Raji (cell line): ENCODE measurements around the gene OVOL1.

Experiments used
- POLR2A ChIP-seq: IDR thresholded peaks from 2 replicates; pipeline ENCODE4 v1.6.1; 2011; ENCODE audit warnings: low read depth, low read length, control low read depth; ENCODE audit not compliant: insufficient read depth

Gene OVOL1

DNA sequence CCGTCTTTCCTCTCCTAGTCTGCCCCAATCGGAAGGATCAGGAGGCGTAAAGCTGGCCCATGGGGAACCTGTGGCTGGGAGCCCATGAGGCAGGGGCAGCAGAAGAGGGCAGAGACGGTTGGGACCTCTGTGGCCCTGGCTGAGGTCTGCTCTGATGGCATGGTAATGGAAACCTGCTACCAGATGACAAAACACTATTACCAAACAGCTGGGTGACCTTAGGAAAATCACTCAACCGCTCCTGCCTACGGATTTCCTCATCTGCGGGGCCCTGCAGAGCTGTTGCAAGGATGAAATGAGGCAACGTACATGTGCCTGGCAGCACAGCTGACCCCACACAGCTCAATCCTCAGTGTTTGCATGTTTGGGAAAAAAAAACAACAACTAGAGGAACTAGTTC is 10.7 kb upstream of the OVOL1 start:
- no peak for TF ChIP-seq POLR2A

DNA sequence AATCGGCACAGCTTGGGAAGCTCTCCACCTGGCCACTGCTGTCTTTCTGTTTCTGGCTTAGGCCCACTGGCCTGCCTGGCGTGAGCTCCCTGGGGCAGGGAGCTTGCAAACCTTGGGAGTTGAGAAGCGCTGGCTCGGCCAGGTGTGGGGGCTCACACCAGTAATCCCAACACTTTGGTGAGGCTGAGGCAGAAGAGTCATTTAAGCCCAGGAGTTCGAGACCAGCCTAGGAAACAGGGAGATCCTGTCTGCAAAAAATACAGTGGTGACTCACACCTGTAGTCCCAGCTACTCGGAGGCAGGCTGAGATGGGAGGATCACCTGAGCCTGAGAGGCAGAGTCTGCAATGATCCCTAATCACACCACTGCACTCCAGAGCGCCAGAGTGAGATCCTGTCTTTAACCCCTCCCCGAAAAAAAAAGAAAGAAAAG is 10.1 kb upstream of the OVOL1 start:
- TF ChIP-seq POLR2A, result no peak

DNA sequence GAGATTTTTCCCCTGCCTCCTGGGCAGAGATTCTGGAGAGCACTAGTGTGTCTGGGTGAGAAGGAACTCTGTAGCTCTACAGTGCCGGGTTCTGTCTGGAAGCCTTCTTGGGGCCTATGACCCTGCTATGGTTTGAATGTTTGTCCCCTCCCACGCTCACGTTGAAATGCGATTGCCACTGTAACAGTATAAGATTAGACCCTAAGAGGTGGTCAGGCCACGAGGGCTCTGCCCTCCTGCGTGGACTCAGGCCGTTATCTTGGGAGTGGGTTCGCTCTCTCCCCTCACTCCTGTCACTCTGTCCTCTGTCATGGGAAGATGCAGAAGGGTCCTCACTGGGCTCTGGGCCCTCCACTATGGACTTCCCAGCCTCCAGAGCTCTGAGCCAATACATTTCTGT is 9.6 kb upstream of the OVOL1 start:
- TF ChIP-seq POLR2A, result no peak

DNA sequence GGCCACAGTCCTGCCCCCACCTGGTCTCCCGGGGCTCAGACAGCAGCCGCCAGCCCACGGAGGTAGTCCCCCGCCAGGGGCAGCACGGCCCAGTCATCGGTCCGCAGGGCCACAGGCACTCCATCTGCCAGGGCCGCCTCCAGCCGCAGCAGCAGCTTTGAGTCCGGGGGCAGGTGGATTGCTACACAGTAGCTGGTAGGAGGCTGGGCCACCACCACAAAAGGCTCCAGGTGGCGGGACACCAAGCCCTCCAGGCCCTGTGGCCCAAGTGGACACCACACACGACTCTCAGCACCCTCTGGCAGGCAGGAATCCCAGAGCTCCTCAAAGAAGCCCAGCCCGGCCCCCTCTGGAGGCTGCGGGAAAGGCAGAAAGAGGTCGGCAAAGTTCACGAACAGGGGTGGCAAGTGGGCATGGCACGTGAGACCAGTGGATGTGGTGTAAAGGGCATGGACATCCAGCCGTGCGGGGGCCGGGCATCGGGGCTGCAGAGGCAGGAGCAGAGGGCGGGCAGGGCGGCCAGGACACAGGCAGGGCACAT is 9.0 kb upstream of the OVOL1 start:
- no peak for TF ChIP-seq POLR2A

DNA sequence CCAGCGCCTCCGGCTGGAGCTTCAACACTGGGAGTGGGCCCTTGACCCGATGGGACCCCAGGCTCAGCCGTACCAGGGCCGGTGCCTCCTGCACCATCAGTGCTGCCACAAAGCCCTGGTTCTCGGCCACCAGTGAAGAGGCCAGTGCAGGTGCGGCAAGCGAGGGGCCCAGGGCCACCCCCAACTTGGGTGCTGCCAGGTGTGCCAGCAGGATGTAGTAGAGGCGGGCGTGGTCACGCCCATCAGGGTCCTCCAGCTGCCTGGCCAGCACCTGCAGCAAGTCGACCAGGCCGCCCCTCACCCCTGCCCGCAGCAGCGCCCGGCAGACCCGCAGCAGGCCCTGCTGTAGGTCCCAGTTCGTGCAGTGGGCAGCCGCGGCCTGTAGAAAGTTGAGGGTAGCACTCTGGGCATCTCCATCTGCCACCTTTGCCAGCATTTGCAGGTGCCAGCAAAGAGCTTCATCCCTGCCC is 8.4 kb upstream of the OVOL1 start:
- TF ChIP-seq POLR2A, result no peak

DNA sequence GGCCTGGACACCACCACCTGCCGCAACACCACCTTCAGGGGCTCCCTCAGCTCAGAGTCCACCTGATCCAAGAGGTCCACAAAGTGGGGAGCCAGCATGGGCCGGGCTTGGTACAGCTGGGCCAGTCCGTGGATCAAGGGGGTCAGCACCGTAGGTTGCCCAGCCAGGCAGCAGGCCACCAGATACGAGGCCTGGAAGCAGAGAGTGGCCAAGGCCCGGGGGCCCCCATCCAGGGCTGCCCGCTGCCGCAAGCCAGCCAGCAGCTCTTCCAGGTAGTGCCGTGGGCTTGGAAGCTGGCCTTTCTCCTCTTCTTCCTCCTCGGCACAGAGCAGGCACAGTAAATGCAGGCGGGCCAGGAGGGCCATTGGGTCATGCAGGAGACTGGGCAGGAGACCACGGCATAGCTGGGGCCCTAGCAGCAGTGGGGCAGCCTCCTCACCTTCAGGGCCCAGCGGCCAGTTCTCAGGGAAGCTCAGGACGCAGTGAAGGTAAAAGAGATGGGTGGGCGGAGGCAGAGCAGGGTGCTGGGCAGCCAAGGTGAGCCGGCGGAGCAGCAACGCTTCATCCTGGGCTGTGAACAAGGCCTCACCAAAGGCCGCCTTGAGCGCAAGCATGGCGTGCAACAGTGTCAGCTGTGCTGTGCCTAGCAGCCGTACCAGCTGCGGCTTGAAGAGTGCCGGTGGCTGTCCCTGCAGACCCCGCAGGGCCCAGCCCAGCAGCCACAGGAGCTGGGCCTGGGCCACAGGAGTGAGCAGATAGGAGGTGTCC is 7.8 kb upstream of the OVOL1 start:
- TF ChIP-seq POLR2A, result no peak

DNA sequence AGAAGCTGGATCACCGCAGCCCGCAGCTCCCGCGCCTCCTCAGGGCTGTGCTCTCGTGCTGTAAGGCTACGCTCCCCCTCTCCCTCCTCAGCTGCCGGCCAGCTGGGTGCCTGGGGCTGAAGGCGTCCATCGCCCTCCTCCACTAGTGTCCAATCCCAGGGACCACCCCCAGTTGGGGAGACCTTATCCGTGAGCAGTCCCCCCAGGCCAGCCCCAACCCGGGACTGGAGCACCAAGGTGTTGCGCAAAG is 7.3 kb upstream of the OVOL1 start:
- TF ChIP-seq POLR2A, result no peak

DNA sequence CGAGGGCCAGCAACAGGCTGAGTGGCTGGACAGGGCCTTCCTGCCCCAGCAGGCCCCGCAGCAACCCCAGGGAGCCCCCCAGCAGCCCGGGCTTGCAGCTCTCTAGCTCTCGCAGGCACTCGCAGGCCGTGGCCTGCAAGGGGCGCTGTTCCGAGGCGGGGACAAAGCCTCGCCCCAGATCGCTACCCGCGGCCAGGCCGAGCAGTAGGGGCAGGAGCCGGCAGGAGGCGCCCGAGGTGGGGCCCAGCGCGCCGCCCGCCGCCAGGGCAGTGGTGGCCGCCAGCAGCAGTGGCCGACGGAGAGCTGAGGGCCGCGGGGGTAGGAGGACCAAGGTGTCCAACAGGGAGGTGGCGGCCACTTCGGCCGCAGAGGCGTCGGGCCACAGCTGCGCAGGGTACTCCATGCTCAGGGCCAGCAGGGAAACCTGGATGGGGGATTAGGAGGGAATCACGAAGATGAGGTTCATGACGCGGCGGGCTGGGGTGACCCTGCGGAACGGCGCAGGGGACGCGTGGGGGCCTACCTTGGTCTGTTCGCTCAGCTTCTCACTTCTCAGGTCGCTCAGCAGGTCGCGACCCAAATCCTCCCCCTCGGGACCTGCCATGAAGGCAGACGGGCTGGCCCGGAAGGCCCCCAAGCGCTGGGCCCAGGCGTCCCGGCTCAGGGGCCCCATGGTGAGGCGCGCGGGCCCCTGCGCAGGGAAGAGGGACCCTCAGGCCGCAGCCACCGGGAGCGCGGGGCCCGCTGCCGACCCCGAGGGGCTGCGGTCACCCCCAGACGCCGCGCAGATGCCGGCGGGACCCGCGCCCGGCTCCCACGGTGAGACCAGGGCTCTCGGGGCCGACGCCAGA is 6.7 kb upstream of the OVOL1 start:
- peak; percentile 51 for TF ChIP-seq POLR2A

DNA sequence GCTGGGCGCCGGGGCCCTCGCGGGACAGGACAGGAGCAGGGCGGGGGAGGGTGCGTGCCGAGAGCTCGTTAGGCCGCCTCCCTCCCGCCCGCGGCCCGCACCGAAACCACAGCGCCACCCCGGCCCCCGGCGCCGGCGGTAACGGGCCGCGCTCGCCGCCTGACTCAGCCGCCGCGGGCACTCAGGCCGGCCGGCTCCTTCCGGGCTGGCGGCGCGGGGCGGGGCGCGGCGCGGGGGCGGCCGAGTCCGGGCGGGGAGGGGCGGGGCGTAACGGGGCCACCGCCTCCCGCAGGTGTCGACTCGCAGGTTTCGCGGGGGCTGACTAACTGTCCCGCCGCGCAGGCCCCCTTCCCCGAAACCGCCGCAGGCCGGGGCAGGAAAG is 6.1 kb upstream of the OVOL1 start, which contains the start of gene AP5B1:
AP5B1 (minus strand) TSS at position 207 of the 382 bp plus-strand sequence. CDS start 385 bp downstream, outside the sequence.
- 0 out of 2 replicates have a peak, but pooled peaks have one; percentile 54 for TF ChIP-seq POLR2A

DNA sequence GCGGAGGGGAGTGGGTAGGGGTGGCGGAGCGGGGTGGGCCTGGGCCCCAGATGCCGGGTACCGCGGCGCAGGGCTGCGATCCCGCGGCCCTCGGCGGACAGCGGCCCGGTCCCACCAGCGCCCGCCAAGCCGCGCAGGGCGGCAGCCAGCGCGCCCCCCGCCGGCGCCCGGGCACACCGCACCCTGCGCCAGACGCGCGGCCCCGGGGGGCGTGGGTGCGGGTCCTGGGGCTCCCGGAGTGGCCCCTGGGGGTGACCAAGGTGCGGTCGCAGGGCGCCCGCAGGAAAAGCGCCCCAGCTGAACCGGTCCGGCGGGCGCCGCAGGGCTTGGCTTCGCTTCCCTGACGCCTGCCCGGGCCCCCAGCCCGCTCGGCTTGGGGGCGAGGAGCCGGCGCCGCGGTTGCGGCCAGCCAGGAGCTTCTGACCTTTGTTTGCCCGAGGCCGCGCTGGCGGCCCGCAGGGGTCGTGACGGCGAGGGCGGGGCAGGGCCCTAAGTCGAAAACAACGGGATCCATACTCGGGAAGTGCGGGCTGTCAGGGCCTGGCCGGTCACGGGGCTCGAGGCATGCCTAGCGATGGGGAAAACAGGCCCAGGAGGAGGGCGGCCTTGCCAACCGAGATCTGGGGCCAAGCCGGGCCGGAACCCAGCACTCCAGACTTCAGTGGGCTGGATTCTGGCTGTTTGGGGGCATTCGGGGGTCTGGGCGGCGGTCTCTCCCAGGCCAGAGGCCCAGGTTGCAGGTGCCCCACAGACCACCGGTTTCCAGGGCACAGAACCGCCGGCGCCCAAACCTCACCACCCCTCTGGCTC is 5.5 kb upstream of the OVOL1 start:
- TF ChIP-seq POLR2A, result no peak

DNA sequence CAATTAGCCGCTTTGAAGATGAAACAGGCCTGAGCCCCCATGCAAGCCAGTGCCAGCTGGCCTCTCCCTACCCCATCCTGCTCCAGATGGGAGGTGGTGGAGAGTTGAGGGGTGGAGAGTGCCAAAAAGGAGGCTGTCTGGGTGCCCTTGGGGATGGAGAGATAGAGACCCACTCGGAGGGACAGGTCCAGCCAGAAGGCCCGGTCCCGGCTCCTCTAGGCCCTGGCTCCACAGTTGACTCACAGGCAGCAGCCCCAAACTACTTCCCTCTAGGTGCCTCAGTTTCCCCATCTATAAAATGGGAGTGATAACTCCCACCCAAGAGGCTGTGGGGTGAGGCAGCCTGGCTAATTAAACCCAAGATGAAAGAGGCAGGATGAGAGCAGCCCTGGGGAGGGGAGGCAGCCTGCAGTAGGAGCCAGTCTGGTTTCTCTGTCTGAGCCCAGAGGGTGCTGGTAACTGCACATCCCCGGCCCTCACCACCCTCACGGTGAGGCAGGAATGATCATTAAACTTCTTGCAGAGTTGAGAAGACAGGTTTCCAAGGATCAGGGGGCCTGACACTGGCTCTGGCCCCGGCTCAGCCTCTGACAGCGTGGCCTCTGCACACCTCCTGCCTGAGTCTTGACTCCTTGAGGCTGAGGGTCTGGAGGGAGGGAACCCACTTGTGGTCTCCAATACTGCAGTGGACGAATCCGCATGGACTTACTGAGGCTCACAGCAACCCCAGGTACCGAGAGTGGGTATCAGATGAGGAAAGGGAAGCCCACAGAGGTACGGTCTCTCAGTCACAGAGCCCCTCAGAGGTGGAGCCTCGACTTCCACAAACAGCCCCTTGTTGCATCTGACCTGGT is 4.7 kb upstream of the OVOL1 start:
- TF ChIP-seq POLR2A, result no peak

DNA sequence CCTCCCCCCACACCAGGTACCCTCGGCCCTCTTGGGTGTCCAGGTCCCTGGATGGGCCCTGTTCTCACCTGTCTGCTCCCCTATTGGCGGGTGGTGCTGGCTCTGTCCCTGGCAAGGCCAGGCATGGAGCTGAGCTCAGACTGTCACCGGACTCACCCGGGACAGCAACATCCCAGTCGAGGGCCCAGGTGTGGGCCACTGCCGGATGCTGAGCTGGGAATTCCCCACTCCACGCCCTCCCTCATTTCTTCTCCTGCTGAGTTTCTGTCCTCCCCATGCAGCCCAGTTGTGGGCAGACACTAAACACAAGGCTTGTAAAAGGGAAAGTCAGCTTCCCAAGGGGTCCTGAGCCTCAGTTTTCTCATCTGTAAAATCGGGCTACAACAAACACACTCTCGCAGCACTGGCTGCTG is 4.0 kb upstream of the OVOL1 start:
- TF ChIP-seq POLR2A, result no peak

DNA sequence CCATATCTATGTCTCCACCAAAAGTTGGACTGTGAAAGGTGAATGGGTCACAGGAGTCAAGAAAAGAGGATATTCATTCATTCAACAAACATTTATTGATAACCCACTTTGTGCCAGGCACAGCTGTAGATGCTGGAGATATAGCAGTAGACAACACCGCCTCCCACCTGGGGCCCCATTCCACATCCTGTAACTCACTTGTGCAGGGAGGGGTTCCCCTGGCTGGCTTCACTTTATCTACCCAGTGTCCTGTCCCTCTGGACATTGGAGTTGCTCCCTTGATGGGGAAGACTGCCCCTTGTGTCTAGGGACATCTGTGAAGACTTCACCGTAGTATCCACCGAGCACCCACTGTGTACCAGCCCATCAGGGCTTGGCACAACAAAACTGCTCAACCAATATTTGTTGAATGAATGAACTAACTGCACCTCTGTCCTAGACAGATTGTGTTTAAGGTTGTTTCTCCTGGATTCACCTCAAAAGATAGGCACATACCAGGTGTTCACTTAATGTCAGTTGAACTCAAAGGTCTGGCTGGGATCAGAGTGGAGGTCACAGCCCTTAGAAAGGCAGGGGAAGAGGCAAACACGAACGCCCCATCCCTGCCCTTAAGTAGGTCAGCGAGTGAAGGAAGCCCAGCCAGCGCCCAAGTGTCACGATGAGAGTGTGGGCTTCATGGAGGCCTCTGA is 1.4 kb upstream of the OVOL1 start:
- TF ChIP-seq POLR2A, result no peak

DNA sequence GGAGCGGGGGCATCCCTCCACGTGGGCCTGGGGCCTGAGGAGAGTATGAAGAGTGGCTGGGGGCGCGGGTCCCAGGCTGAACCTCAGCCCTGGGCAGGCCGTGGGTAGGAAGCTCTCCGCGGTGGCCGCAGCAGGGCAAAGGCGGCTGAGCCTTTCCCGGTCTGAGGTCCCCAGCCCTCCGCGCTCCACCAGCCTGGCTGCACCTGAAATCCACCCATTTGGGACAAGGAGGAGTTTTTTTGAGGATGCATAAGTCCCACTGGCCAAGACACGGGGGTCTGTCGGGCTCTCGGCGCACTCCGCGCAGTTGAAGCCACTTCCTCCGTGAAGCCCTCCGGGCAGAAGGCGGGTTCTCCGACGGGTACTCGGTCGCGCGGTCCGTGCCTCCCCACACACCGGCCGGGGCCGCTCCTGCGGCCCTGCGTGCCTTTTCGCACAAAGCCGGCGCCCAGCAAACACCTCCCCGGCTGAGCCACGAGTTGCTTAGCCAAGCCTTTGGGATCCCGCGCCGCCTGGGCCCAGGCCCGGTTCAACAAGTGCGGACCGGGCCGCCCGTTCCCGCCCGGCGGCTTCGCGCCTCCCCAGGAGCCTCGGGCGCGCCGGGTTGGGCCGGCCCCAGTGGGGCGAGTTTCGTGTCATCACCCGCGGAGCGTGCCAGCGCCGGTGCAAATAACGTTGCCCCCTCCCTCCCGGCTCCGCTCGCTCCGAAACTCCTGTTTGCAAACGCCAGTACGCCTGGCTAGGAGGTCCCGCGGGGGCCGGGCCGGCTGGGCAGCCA is 666 bp upstream of the OVOL1 start:
- TF ChIP-seq POLR2A, result no peak
